ENCODE data around the gene SEC31A.

Gene SEC31A

DNA sequence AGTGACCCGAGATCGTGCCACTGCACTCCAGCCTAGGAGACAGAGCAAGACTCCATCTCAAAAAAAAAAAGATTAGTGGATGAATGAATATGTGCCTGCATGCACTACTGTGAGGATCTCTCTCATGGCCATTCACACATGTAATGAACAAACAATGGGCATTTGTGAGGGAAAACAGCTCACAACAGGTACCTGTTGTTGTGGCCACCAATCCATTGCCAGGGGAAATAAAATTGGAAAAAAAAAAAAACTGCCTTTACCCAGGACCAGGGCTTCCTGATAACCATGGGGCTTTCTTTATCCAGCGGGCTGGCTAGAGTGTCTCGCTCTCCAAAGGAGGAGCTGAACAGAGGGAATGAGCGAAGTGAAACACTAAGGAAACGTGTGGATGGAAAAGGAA, 99.8 kb downstream of the SEC31A start:
- DNase-seq: no peak

DNA sequence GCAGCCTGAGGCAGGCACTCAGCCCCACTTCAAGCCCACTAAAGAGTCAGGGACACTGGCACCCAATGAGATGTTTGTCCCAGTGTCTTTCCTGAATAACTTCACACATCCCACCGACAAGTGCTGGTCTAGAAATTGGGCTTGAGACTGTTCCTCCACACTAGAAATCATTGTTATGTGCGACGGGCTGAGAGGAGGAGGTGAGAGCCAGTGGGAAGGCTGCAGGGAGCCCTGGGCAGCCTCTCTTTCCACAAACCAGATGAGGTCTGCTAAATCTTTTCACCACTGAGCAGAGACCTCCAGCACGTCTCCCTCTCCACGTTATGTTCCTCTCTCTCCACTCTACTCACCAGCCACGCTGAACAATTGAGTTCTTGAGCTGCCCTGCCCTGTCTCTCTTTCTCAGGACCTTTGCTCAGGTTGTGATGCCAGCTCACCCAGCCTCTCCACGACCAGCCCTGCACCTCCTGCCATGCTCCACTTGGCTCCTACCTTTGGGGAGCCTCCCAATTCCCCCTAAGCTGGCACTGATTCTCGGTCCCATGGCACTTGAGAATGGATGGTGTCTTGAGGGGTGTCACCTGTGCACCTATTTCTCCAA, 100.8 kb downstream of the SEC31A start:
- no peak for DNase-seq

DNA sequence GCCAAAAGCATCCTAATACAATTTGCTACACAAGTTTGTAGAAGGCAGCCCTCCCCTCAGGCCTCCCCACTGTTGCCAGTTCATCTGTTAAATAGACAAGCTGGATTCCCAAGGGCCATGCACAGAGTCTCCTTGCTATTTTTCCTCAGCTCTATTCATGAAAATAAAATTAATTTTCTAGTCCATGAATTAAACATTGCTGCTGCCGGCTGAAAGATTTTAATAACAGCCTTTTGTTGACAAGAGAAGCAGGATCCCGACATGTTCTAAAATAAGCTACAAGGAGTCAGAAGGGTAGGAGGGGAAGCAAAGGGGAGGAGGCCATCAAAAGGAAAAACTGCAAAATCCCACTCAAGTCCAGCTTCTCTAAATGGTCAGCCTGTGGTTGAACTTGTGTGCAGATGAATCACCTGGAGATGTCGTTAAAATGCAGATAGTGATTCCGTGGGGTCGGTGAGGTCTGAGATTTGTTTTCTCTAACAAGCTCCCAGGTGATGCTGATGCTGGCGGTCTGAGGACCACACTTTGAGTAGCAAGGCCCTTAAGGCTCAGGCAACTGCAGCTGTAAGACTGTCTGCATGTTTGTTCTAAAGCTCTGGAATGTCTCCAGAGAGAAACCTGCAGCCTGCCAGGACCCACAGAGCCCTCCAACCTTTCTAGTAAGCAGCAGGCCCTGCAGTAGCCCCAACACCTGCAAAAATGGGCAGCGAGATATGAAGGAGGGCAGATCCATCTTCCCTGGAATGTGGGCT, 101.8 kb downstream of the SEC31A start:
- DNase-seq: no peak

GRCh38 chr4:82787342-82787741, 103.6 kb downstream of the SEC31A start:
- no peak for DNase-seq

DNA sequence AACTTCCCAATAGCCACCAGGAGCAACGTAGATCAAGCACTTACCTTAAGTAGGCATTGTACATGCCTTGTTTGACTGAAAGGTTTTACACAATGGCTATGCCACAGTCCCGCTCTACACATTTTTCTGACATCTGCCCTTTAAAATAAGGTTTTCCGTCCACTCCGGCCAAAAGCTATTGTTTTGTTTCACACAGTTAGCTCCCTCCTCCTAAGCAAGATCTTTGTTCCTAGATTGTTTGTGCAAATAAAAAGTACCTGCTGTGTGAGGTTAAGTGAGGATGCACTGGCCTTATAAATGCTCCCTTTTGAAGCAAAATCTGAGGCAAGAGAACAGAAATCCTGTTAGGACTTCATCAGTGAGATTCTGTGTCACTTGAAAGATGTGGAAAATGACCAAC, 104.1 kb downstream of the SEC31A start:
- DNase-seq: no peak

DNA sequence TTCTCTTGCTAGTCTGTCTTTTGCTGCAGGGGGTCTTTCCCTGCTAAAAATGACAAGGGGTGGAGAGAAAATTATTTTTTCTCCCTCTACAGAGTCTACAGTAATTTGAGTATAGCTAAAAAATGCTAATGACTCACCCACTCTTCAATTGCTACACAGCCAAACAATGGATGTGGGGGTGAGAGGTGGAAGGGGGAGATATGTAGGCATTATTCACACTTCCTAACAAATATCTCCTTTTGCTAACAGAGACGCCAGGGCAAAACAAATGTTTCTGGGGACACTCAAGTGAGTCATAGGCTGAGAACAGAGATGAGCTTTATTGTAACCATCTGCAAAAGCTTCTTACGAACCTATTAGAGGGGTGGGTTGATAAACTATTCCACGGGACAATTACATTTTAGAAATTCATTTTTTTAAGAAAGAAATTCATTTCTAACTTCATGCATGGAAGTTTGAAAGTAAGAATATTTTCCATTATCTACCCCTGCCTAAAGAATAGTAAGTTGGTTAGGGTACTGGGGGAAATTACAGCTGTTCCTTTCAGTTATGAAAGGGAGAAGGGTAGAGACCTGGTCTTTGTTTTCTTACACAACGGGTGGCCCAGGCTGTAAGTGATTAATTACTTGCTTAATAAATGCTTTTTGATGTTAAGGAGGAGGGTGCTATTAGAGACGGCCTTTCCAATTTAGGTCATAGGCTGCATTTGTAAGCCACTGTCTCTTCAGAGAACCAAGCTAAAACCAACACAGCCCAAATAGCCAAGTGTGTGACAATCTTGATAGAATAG, 105.1 kb downstream of the SEC31A start:
- DNase-seq: no peak

DNA sequence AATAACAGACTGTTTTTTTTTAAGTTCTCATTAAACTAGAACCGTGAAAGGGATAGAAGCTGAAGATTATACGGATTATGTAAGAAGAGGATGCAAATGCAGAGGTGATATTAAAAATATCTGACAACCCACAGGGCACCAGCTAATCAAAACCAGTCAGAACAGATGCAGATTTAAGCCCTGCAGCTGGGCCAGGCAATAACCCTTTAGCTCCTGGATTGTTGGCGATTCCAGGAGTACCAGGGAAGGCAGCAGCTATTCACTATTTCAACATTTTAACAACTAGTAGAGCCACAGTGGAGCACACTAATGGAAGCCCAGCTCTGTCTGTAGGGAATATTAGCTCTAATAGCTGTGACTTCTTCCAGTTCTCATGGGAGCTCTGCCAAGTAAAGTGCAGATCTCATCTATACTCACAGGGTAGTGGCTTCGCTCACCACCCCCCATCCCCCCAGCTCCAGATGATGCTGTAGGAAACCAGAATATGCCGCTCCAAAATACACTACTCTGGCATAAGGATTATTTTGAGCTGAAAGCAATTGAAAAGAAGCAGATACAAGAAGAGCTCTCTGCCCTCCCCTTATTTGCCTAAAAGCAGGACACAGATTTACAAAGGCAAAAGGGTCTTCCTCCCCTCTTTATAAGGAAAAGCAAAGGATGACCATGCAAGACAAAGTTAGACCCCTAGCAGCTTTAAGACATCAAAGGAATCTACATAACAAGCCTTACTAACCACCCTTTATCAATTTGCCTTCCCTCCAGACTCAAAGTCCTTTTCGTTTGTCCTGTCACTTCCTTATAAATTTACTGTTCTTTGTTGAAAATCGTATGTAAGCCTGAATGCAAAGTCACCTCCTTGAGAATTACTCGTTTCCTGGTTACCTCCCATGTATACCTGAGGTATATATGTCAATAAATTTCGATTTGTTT, 106.0 kb downstream of the SEC31A start:
- DNase-seq: no peak

DNA sequence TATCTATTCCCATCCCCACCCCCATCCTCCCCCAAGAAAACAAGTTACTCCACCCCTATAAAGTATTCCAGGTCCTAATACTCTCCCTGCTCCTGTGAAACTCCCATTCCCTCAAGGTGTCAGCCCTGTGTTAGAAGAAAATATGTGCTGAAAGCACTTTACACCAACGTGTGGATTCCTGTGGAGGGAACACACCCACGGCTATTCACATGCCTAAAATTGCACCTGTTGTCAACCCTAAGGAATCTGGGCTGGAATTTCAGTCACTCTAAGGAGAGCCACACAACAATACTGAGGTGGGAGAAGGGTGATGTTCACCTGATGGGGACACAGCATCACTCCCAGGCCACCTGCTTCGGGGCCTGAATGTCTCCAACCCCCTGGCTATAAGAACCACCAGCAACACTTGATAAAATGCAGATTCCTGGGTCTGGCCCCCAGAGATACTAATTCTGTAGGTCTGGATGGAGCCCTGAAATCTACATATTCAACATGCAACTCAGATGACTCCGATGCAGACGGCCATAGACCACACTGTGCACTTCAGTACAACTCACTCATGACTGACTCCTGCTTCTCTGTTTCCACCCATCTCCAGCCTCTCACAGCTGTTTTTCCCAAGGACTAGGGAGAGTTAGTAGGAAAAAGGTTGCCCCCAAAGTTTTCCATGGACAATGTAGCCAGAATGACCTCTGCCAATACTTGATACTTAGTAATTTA, 108.2 kb downstream of the SEC31A start:
- no peak for DNase-seq

DNA sequence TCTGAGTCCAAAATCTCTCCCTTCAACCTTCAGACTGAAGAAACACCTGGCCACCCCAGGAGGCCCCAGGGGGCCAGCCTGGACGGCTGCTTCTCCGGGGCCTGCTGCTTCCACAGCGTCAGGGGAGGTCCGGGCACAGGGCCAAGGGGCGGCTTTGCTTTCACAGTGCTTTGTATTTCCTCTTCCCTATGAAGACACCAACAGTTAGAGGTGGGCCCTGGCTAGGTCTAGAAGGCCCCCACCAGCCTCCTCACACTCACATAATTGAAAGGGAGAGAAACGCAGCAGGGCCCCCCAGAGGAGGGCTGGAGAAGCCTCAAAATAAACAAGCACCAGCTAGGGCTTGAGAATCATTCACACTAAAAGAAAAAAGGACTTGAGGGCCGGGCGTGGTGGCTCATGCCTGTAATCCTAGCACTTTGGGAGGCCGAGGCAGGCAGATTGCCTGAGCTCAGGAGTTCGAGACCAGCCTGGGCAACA, 110.2 kb downstream of the SEC31A start:
- no peak for DNase-seq

DNA sequence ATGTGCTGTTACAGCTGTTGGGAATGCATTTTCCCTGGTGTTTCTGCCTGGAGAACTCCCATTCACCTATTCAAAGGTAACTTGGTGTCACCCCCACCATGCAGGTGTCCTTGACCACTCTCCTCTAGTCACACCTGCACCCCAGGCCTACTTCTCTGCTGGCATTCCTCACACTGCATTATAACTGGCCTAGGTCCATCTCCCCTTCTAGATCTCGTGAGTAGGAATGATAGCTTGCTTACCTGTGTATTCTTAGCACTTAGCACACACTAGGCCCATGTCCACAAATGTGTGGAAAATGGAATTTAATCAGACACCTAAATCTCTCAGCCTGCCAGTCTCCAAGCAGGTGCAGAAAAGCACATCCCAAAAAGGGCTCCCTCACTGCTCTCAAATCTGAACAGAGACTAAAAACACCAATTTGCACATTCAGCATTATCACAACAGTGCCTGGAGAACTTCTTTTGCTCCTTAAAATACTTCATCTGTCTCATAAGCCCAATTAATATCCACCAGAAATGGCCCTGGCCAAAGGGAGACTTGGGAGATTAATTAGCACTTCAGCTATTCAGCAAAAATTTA, 110.7 kb downstream of the SEC31A start:
- DNase-seq: no peak

GRCh38 chr4:82779032-82779431, 111.9 kb downstream of the SEC31A start:
- DNase-seq: no peak

DNA sequence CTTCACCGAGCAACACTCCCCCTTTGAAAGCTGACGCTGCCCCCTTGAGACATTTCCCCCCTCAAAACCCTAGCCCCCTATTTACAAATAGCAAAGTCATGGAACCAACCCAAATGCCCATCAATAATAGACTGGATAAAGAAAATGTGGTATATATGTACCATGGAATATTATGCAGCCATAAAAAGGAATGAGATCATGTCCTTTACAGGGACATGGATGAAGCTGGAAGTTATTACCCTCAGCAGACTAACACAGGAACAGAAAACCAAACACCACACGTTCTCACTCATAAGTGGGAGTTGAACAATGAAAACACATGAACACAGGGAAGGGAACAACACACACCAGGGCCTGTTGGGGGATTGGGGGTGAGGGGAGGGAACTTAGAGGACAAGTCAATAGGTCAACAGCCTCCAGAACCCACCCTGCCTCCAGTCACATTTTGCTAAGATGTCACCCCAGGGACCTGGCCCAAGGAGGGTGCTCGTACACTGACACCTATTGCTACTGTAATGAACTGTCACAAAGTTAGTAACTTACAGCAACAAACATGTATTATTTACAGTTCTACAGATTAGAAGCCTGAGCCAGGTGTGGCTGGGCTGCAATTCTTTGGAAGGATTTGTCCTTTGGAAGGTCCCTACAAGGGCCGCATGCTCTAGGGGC, 113.0 kb downstream of the SEC31A start:
- no peak for DNase-seq

- no peak for DNase-seq
Observed at GRCh38 chr4:82776925-82777542, 113.9 kb downstream of the SEC31A start.

GRCh38 chr4:82775243-82775642, 115.7 kb downstream of the SEC31A start:
- no peak for DNase-seq

- no peak for DNase-seq
Observed at GRCh38 chr4:82774711-82775171, 116.2 kb downstream of the SEC31A start.

GRCh38 chr4:82773057-82773456, 117.9 kb downstream of the SEC31A start:
- no peak for DNase-seq

DNA sequence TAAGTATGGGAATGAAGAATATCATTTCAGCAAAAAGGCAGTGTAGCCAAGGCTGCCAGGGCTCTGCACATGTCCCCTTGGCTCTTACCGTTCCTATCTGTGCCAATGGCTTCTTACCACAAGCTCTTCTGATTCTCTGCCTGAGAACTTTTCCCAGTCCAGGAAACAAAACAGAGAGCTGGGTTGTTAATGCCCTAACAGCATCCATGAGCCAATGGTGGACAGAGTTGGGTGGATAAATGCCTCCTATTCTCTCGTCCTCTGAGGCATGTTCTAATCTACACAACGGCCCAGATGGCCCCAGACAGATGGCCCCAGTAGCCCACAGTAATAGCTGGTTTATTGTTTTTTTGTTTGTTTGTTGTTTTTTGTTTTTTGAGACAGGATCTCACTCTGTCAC, 120.3 kb downstream of the SEC31A start:
- DNase-seq: no peak

Data from stimulated activated CD4-positive, alpha-beta T cell treated with anti-CD3 and anti-CD28 coated beads, Interleukin-2, amount 100 ng/mL, for 24 hours (primary cell).